SK-N-SH treated with all-trans-retinoic acid at 6 μM for 48 hours (cell line): Measurements from ENCODE around the gene ALDH3A1.

ENCODE experiments used
- TOX ChIP-seq: fragments of 250-450 bp; sonication (Bioruptor Pico); IDR thresholded peaks from 2 replicates; pipeline ENCODE4 v1.8.0; 2021; ENCODE audit warnings: mild to moderate bottlenecking, moderate library complexity, borderline replicate concordance
- ZFP30 ChIP-seq: fragments of 450-650 bp; formaldehyde crosslinking; IDR thresholded peaks from 2 replicates; pipeline ENCODE4 v1.5.0; 2022; ENCODE audit warnings: mild to moderate bottlenecking, moderate library complexity

- TF ChIP-seq ZFP30 (CRISPR knock-in tag), result no peak
- no peak for TF ChIP-seq TOX
These were observed 30.6 kb downstream of the ALDH3A1 start for GRCh38 chr17:19717411-19717908.
